ENCODE results near the gene WDR75. TPM values are rescaled to one million over a fixed set of nuclear protein-coding genes. Genes with fewer than 3 reads are reported as not detected.
A peak's percentile ranks its signal among the peaks of the same experiment; 100 is the strongest.

WDR75 gene
- total RNA-seq, 2 experiments from 2014 or later, result 82.1 to 82.3 TPM

DNA sequence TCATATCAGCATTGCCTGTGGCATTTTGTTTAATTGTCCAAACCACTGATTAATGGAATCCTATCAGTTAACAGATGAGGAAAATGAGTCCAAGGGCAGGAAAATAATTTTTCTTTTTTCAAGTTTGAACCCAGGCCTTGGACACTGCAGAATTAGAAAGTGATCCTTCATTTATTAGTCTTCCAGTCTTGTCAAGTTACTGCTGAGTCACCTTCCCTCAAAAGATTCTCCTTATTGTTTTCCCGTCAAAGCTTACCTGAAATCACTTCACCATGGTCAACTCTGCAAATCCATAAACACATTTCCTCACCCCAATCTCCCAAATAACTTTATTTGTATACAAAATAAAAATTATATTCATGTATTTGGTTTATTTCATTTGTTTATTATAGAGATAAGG is 57.9 kb downstream of the WDR75 start:
- ChIA-PET POLR2A (no interaction called here), CTCF (interaction anchor here (0.8 kb wide), 1 partner anchor 13 kb away, joined by 3 read pairs; no protein-coding TSS in a partner anchor)
- H3K27ac Mint-ChIP-seq, result no peak overlapping the region
- DNase-seq (no peak), ATAC-seq (no peak)
- no peak overlapping the region for H3K4me3 Mint-ChIP-seq
- peaks cover 3% of the 10 kb centered on the region for H3K27me3 Mint-ChIP-seq
- H3K36me3 Mint-ChIP-seq (ENCODE audit: low read depth), result no peaks in the 10 kb centered on the region
- intact Hi-C loops (cut with DNase I, micrococcal nuclease), result no loop called here
- H3K4me1 Mint-ChIP-seq, result no peaks in the 10 kb centered on the region
- no peaks in the 10 kb centered on the region for H3K9me3 Mint-ChIP-seq (ENCODE audit: low read depth)

DNA sequence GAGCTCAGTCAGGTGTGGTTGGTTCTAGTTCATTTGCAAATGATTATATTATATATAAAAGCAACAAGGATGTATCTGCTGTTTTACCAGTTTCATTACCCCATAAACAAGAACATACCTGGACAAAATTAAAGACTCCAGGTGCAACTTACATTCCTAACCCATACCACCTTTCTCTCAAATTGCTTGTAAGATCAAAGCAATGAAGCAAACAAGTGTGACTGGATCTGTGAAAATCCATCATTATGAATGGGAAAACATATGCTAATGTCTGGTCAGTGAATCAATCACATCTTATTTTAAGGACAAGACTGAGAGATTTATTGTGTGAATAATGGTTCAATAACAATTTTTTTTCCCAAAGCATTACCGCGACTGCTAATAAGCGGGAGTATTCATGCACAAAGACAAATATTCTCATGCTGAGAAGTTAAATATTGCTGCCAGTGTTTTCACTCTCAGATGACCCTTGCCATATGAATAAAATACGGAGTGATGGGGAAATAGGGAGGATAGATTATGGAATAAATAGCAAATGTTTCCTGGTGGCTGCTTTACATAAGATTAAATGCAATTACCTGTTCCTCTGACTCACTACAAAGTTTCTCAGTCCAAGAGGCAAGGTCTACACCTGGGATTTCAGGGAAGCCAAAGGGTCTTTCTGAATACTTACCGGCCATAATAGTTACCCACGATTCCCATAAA is 59.3 kb downstream of the WDR75 start:
- POLR2A ChIA-PET, result no interaction called here
- Mint-ChIP-seq H3K36me3 (ENCODE audit: low read depth) (no peaks in the 10 kb centered on the region), H3K9me3 (ENCODE audit: low read depth) (no peaks in the 10 kb centered on the region), H3K4me3 (no peak overlapping the region), H3K27me3 (peaks cover 3% of the 10 kb centered on the region), H3K27ac (no peak overlapping the region), H3K4me1 (peaks cover 7% of the 10 kb centered on the region)
- intact Hi-C loops (cut with DNase I, micrococcal nuclease), result no loop called here
- CTCF ChIA-PET, result interaction anchor here (0.7 to 2.4 kb wide), 2 partner anchors 19 to 20 kb away, joined by 4 to 6 read pairs; no protein-coding TSS in a partner anchor
- DNase-seq (no peak), ATAC-seq (no peak)

- Mint-ChIP-seq H3K4me3 (no peak overlapping the region), H3K4me1 (peaks cover 13% of the 10 kb centered on the region), H3K36me3 (ENCODE audit: low read depth) (no peaks in the 10 kb centered on the region), H3K27ac (no peak overlapping the region), H3K9me3 (ENCODE audit: low read depth) (no peaks in the 10 kb centered on the region), H3K27me3 (peaks cover 2% of the 10 kb centered on the region)
- intact Hi-C loops (cut with DNase I, micrococcal nuclease), result no loop called here
- POLR2A ChIA-PET, result interaction anchor here (0.7 kb wide), 1 partner anchor 42 kb away, joined by 3 read pairs; no protein-coding TSS in a partner anchor
- DNase-seq (no peak), ATAC-seq (no peak)
- CTCF ChIA-PET, result interaction anchor here (0.7 to 2.4 kb wide), 2 partner anchors 18 to 21 kb away, joined by 4 to 6 read pairs; no protein-coding TSS in a partner anchor
Measured at GRCh38 chr2:189501487-189501886, 60.2 kb downstream of the WDR75 start.

- Mint-ChIP-seq H3K9me3 (ENCODE audit: low read depth) (no peaks in the 10 kb centered on the region), H3K4me3 (no peak overlapping the region), H3K4me1 (peaks cover 15% of the 10 kb centered on the region), H3K27me3 (no peaks in the 10 kb centered on the region), H3K36me3 (ENCODE audit: low read depth) (no peaks in the 10 kb centered on the region), H3K27ac (no peak overlapping the region)
- no peak for DNase-seq
- intact Hi-C loops (cut with DNase I, micrococcal nuclease), result no loop called here
- ChIA-PET CTCF (interaction anchor here (1.7 kb wide), 1 partner anchor 20 kb away, joined by 5 read pairs; no protein-coding TSS in a partner anchor), POLR2A (no interaction called here)
- ATAC-seq, result no peak
Measured at GRCh38 chr2:189502714-189503113, 61.4 kb downstream of the WDR75 start.

DNA sequence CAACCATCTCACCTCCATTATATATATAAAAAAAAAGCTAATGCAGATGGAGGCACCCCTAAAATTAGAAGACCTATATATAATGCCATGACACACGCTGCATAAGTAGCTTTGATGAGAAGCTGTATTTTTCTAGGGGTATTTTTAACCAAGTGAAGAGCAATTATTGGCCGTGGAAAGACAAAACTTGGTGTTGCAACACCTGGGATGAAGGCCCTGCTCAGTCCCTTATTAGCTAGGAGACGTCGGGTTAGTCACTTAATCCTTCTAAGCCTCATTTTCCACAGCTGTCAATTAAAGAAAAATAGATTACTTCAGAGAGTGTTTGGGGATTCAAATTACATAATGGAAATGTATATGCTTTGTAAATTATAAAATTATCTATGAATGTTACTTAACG is 63.0 kb downstream of the WDR75 start:
- CTCF ChIA-PET, result interaction anchor here (0.8 to 1.7 kb wide), 3 partner anchors 18 to 76 kb away, joined by 3 to 5 read pairs (median 3); partner anchors contain the start of gene SLC40A1
- intact Hi-C loops (cut with DNase I, micrococcal nuclease), result no loop called here

GRCh38 chr2:189505492-189505891 is 64.2 kb downstream of the WDR75 start:
- intact Hi-C loops (cut with DNase I, micrococcal nuclease), result no loop called here
- no peak for ATAC-seq
- CTCF ChIA-PET, result no interaction called here
- Mint-ChIP-seq H3K27ac (peak overlapping the region; percentile 5), H3K36me3 (ENCODE audit: low read depth) (no peaks in the 10 kb centered on the region), H3K9me3 (ENCODE audit: low read depth) (no peaks in the 10 kb centered on the region), H3K4me1 (peaks cover 15% of the 10 kb centered on the region), H3K4me3 (no peak overlapping the region), H3K27me3 (no peaks in the 10 kb centered on the region)
- DNase-seq, result no peak
- POLR2A ChIA-PET, result no interaction called here

More for the DNA sequence above, 63.0 kb downstream of the WDR75 start:
- peaks cover 15% of the 10 kb centered on the region for H3K4me1 Mint-ChIP-seq
- no peaks in the 10 kb centered on the region for H3K9me3 Mint-ChIP-seq (ENCODE audit: low read depth)
- no peak overlapping the region for H3K4me3 Mint-ChIP-seq
- no peaks in the 10 kb centered on the region for H3K27me3 Mint-ChIP-seq
- DNase-seq, result no peak
- no peak overlapping the region for H3K27ac Mint-ChIP-seq
- POLR2A ChIA-PET, result no interaction called here
- no peak for ATAC-seq
- no peaks in the 10 kb centered on the region for H3K36me3 Mint-ChIP-seq (ENCODE audit: low read depth)

- ChIA-PET POLR2A (no interaction called here), CTCF (interaction anchor here (0.6 kb wide), 2 partner anchors 11 to 274 kb away, joined by 3 read pairs; no protein-coding TSS in a partner anchor)
- no peaks in the 10 kb centered on the region for H3K9me3 Mint-ChIP-seq (ENCODE audit: low read depth)
- no peaks in the 10 kb centered on the region for H3K27me3 Mint-ChIP-seq
- no peak overlapping the region for H3K4me3 Mint-ChIP-seq
- H3K27ac Mint-ChIP-seq, result no peak overlapping the region
- intact Hi-C loops (cut with DNase I, micrococcal nuclease), result no loop called here
- H3K36me3 Mint-ChIP-seq (ENCODE audit: low read depth), result no peaks in the 10 kb centered on the region
- peak; percentile 99 for ATAC-seq
- H3K4me1 Mint-ChIP-seq, result peaks cover 15% of the 10 kb centered on the region
- peak; percentile 30 for DNase-seq
Measured at GRCh38 chr2:189506514-189506976, 65.3 kb downstream of the WDR75 start.

DNA sequence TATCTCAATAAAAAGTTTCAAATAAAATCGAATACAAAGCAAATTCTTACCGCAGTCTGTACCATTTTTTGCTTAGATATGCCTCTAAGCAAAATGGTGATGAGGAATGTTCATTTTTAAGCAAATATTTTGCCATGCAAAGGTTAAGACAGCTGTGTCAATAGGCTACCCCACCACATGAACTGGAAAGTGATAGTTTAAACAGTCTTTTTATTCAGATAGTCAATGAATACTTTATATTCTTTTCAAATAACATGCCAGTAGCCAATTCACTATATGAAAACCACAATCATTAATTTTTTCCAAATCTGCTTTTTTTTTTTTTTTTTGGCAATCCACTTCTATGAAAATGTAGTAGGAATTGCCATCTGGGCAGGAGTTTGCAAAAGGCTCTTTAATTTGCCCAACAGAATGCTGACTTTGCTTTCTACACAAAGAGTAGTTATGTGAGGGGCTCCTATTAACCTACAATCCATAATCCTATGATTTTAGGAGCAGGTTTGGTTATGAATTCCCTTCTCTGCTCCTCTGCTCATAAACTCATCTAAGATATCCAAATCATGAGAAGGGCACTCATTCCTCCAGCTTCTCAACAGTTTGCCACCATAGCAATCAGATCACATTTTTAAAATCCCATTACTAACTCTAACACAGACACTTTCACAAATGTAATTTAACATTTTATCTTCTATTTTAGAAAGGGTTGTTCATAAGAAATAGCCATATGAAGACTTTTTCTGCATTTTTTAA is 70.1 kb downstream of the WDR75 start:
- Mint-ChIP-seq H3K4me1 (peaks cover 3% of the 10 kb centered on the region), H3K27me3 (no peaks in the 10 kb centered on the region), H3K27ac (no peak overlapping the region), H3K36me3 (ENCODE audit: low read depth) (no peaks in the 10 kb centered on the region), H3K4me3 (no peak overlapping the region), H3K9me3 (ENCODE audit: low read depth) (no peaks in the 10 kb centered on the region)
- POLR2A ChIA-PET, result no interaction called here
- intact Hi-C loops (cut with DNase I, micrococcal nuclease), result no loop called here
- CTCF ChIA-PET, result no interaction called here
- DNase-seq, result no peak
- no peak for ATAC-seq

DNA sequence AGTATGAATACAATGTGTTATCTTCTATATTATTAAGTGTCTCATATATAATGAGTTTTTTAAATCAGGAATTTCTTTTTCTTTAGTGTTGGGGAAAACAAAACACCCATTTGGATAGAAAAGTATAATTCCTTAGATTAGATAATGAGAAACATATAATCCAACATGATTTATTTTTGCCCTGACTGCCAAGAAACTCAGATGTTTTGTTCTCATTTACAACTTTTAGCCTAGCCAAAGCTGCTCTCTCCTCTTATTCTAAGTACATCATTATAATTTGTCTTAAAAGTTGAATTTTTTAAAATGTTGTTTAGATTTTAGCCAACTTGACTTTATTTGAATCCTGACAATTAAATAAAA is 70.7 kb downstream of the WDR75 start:
- peaks cover 2% of the 10 kb centered on the region for H3K27me3 Mint-ChIP-seq
- intact Hi-C loops (cut with DNase I, micrococcal nuclease), result no loop called here
- DNase-seq, result no peak
- no peak overlapping the region for H3K27ac Mint-ChIP-seq
- H3K36me3 Mint-ChIP-seq (ENCODE audit: low read depth), result no peaks in the 10 kb centered on the region
- CTCF ChIA-PET, result no interaction called here
- ATAC-seq, result no peak
- peaks cover 2% of the 10 kb centered on the region for H3K9me3 Mint-ChIP-seq (ENCODE audit: low read depth)
- POLR2A ChIA-PET, result no interaction called here
- no peak overlapping the region for H3K4me3 Mint-ChIP-seq
- no peaks in the 10 kb centered on the region for H3K4me1 Mint-ChIP-seq

- Mint-ChIP-seq H3K4me3 (no peak overlapping the region), H3K36me3 (ENCODE audit: low read depth) (no peaks in the 10 kb centered on the region), H3K4me1 (no peaks in the 10 kb centered on the region), H3K9me3 (ENCODE audit: low read depth) (peaks cover 8% of the 10 kb centered on the region), H3K27ac (no peak overlapping the region), H3K27me3 (peaks cover 2% of the 10 kb centered on the region)
- no peak for ATAC-seq
- no peak for DNase-seq
- intact Hi-C loops (cut with DNase I, micrococcal nuclease), result no loop called here
- POLR2A ChIA-PET, result interaction anchor here (0.6 kb wide), 1 partner anchor 116 kb away, joined by 11 read pairs; no protein-coding TSS in a partner anchor
- CTCF ChIA-PET, result no interaction called here
Measured at GRCh38 chr2:189512879-189513278, 71.6 kb downstream of the WDR75 start.

DNA sequence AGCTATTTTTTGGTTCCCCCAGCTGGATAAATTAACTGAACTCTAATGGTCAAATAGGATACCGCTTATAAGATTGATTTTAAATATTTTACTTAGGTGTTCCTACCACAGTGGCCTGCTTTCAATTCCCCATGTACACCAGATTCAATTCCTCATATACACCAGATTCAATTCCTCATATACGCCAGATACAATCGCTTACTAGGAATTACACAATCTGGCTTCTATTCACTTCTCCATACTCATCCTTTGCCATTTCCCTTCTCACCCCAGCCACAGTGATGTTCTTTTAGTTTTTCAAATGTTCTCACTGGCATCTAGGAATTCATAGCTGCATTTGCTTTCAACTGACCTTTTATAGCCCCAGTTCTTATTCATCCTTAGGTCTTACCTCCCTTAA is 72.8 kb downstream of the WDR75 start:
- Mint-ChIP-seq H3K36me3 (ENCODE audit: low read depth) (no peaks in the 10 kb centered on the region), H3K27ac (no peak overlapping the region), H3K9me3 (ENCODE audit: low read depth) (peaks cover 8% of the 10 kb centered on the region), H3K27me3 (peaks cover 2% of the 10 kb centered on the region), H3K4me3 (no peak overlapping the region), H3K4me1 (no peaks in the 10 kb centered on the region)
- ChIA-PET POLR2A (no interaction called here), CTCF (interaction anchor here (0.7 to 1.5 kb wide), 2 partner anchors 16 to 22 kb away, joined by 3 read pairs; no protein-coding TSS in a partner anchor)
- ATAC-seq (no peak), DNase-seq (no peak)
- intact Hi-C loops (cut with DNase I, micrococcal nuclease), result no loop called here

- ATAC-seq (no peak), DNase-seq (no peak)
- peaks cover 2% of the 10 kb centered on the region for H3K27me3 Mint-ChIP-seq
- no peaks in the 10 kb centered on the region for H3K36me3 Mint-ChIP-seq (ENCODE audit: low read depth)
- ChIA-PET POLR2A (no interaction called here), CTCF (interaction anchor here (1.5 kb wide), 1 partner anchor 15 kb away, joined by 3 read pairs; no protein-coding TSS in a partner anchor)
- H3K9me3 Mint-ChIP-seq (ENCODE audit: low read depth), result peaks cover 8% of the 10 kb centered on the region
- intact Hi-C loops (cut with DNase I, micrococcal nuclease), result no loop called here
- H3K27ac Mint-ChIP-seq, result no peak overlapping the region
- H3K4me3 Mint-ChIP-seq, result no peak overlapping the region
- H3K4me1 Mint-ChIP-seq, result no peaks in the 10 kb centered on the region
Measured at GRCh38 chr2:189515264-189515663, 74.0 kb downstream of the WDR75 start.
